Activated CD8-positive, alpha-beta T cell treated with anti-CD3 and anti-CD28 coated beads, Interleukin-2, amount 10 ng/mL, durations not matched to agents 7 days and 5 days (primary cell): ENCODE data around the gene BCL6. TPM values are rescaled to one million over a fixed set of nuclear protein-coding genes. Genes with fewer than 3 reads are reported as not detected.
A peak's percentile ranks its signal among the peaks of the same experiment; 100 is the strongest.

Experiments
- ATAC-seq: fragments of 150-1000 bp; cut with Tn5 transposase; one replicate; pipeline ENCODE4 v1.10.0; 2021; ENCODE audit warnings: moderate library complexity
- CTCF ChIA-PET: fragments of 350-600 bp; sonication (Branson Sonifier 250); formaldehyde crosslinking; loops from one replicate; lab custom pipeline; 2021; ENCODE audit warnings: antibody characterized with exemption; lab: Charles Lee
- POLR2A ChIA-PET: fragments of 350-600 bp; sonication (Branson Sonifier 250); formaldehyde crosslinking; loops from one replicate; lab custom pipeline; 2021; ENCODE audit warnings: antibody characterized with exemption; lab: Charles Lee
- DNase-seq: peaks from one replicate; pipeline ENCODE4 v3.0.0-alpha.2; 2020
- H3K27ac Mint-ChIP-seq: one replicate; pipeline ENCODE4 v1.8.0; 2021; ENCODE audit warnings: mild to moderate bottlenecking, mixed read lengths
- H3K27me3 Mint-ChIP-seq: one replicate; pipeline ENCODE4 v1.8.0; 2021; ENCODE audit warnings: low read depth, mixed read lengths
- H3K36me3 Mint-ChIP-seq: one replicate; pipeline ENCODE4 v1.8.0; 2021; ENCODE audit warnings: low read depth, mixed read lengths
- H3K4me1 Mint-ChIP-seq: one replicate; pipeline ENCODE4 v1.8.0; 2021; ENCODE audit warnings: low read depth, mixed read lengths
- H3K4me3 Mint-ChIP-seq: one replicate; pipeline ENCODE4 v1.8.0; 2021; ENCODE audit warnings: mild to moderate bottlenecking, mixed read lengths
- H3K9me3 Mint-ChIP-seq: one replicate; pipeline ENCODE4 v1.8.0; 2022; ENCODE audit warnings: mixed read lengths; ENCODE audit not compliant: insufficient read depth
- total RNA-seq, 2 experiments: library from RNA; stranded (reverse); gene quantifications; one replicate each; pipeline ENCODE4 v1.2.3, GENCODE V29; 2021

The BCL6 gene
- total RNA-seq, 2 experiments from 2014 or later, result 11.8 to 12.6 TPM

GRCh38 chr3:187775549-187775948 lies 30.3 kb upstream of the BCL6 start:
- ChIA-PET POLR2A (no interaction called here), CTCF (interaction anchor here (0.9 kb wide), 1 partner anchor 24 kb away, joined by 3 read pairs; no protein-coding TSS in a partner anchor)
- H3K4me3 Mint-ChIP-seq, result no peak overlapping the region
- no peaks in the 10 kb centered on the region for H3K27me3 Mint-ChIP-seq
- peaks cover 55% of the 10 kb centered on the region for H3K4me1 Mint-ChIP-seq
- no peaks in the 10 kb centered on the region for H3K9me3 Mint-ChIP-seq
- no peak overlapping the region for H3K27ac Mint-ChIP-seq
- ATAC-seq, result no peak
- H3K36me3 Mint-ChIP-seq, result peaks cover 22% of the 10 kb centered on the region
- DNase-seq, result no peak

- Mint-ChIP-seq H3K4me3 (no peak overlapping the region), H3K27ac (no peak overlapping the region), H3K27me3 (no peaks in the 10 kb centered on the region), H3K9me3 (no peaks in the 10 kb centered on the region), H3K36me3 (peaks cover 19% of the 10 kb centered on the region), H3K4me1 (peaks cover 62% of the 10 kb centered on the region)
- ChIA-PET CTCF (no interaction called here), POLR2A (no interaction called here)
- ATAC-seq (no peak), DNase-seq (no peak)
Measured at GRCh38 chr3:187774185-187774789, 29.0 kb upstream of the BCL6 start.

GRCh38 chr3:187773233-187774184 lies 28.2 kb upstream of the BCL6 start:
- ChIA-PET POLR2A (no interaction called here), CTCF (no interaction called here)
- peaks cover 62% of the 10 kb centered on the region for H3K4me1 Mint-ChIP-seq
- no peaks in the 10 kb centered on the region for H3K27me3 Mint-ChIP-seq
- no peak overlapping the region for H3K4me3 Mint-ChIP-seq
- H3K36me3 Mint-ChIP-seq, result peaks cover 13% of the 10 kb centered on the region
- H3K9me3 Mint-ChIP-seq, result no peaks in the 10 kb centered on the region
- ATAC-seq (no peak), DNase-seq (no peak)
- H3K27ac Mint-ChIP-seq, result no peak overlapping the region

GRCh38 chr3:187770224-187770623 lies 25.0 kb upstream of the BCL6 start:
- ATAC-seq (peak; percentile 47), DNase-seq (no peak)
- Mint-ChIP-seq H3K27ac (peak overlapping the region; percentile 26), H3K27me3 (no peaks in the 10 kb centered on the region), H3K4me3 (no peak overlapping the region), H3K36me3 (peaks cover 10% of the 10 kb centered on the region), H3K4me1 (peaks cover 42% of the 10 kb centered on the region), H3K9me3 (no peaks in the 10 kb centered on the region)
- ChIA-PET POLR2A (no interaction called here), CTCF (interaction anchor here (1.0 to 1.2 kb wide), 2 partner anchors 9 to 27 kb away, joined by 3 read pairs; no protein-coding TSS in a partner anchor)

- Mint-ChIP-seq H3K9me3 (no peaks in the 10 kb centered on the region), H3K36me3 (peaks cover 6% of the 10 kb centered on the region), H3K27ac (peak overlapping the region; percentile 26), H3K4me1 (peaks cover 45% of the 10 kb centered on the region), H3K4me3 (no peak overlapping the region), H3K27me3 (no peaks in the 10 kb centered on the region)
- ATAC-seq, result no peak
- CTCF ChIA-PET, result interaction anchor here (1.0 to 1.2 kb wide), 2 partner anchors 10 to 28 kb away, joined by 3 read pairs; no protein-coding TSS in a partner anchor
- no peak for DNase-seq
- POLR2A ChIA-PET, result no interaction called here
Measured at GRCh38 chr3:187769771-187770170, 24.5 kb upstream of the BCL6 start.

- Mint-ChIP-seq H3K36me3 (peaks cover 6% of the 10 kb centered on the region), H3K9me3 (no peaks in the 10 kb centered on the region), H3K4me1 (peaks cover 36% of the 10 kb centered on the region), H3K4me3 (no peak overlapping the region), H3K27me3 (no peaks in the 10 kb centered on the region), H3K27ac (no peak overlapping the region)
- CTCF ChIA-PET, result interaction anchor here (0.6 to 0.9 kb wide), 2 partner anchors 19 to 355 kb away, joined by 3 read pairs; no protein-coding TSS in a partner anchor
- POLR2A ChIA-PET, result no interaction called here
- ATAC-seq (no peak), DNase-seq (no peak)
Measured at GRCh38 chr3:187767266-187768012, 22.2 kb upstream of the BCL6 start.

- peaks cover 6% of the 10 kb centered on the region for H3K36me3 Mint-ChIP-seq
- no peaks in the 10 kb centered on the region for H3K9me3 Mint-ChIP-seq
- DNase-seq (no peak), ATAC-seq (no peak)
- peaks cover 31% of the 10 kb centered on the region for H3K4me1 Mint-ChIP-seq
- no peak overlapping the region for H3K27ac Mint-ChIP-seq
- POLR2A ChIA-PET, result no interaction called here
- H3K27me3 Mint-ChIP-seq, result no peaks in the 10 kb centered on the region
- CTCF ChIA-PET, result no interaction called here
- H3K4me3 Mint-ChIP-seq, result no peak overlapping the region
Measured at GRCh38 chr3:187765342-187765741, 20.1 kb upstream of the BCL6 start.

- ATAC-seq, result no peak
- Mint-ChIP-seq H3K36me3 (peaks cover 6% of the 10 kb centered on the region), H3K27ac (no peak overlapping the region), H3K4me1 (peaks cover 18% of the 10 kb centered on the region), H3K4me3 (no peak overlapping the region), H3K27me3 (no peaks in the 10 kb centered on the region), H3K9me3 (no peaks in the 10 kb centered on the region)
- ChIA-PET CTCF (no interaction called here), POLR2A (interaction anchor here (0.6 kb wide), 1 partner anchor 545 kb away, joined by 3 read pairs; no protein-coding TSS in a partner anchor)
- no peak for DNase-seq
Measured at GRCh38 chr3:187763850-187764648, 18.8 kb upstream of the BCL6 start.

GRCh38 chr3:187762792-187763191 lies 17.5 kb upstream of the BCL6 start:
- H3K36me3 Mint-ChIP-seq, result peaks cover 5% of the 10 kb centered on the region
- ATAC-seq (no peak), DNase-seq (no peak)
- ChIA-PET CTCF (interaction anchor here (0.7 to 1.4 kb wide), 2 partner anchors 15 to 48 kb away, joined by 3 to 4 read pairs; no protein-coding TSS in a partner anchor), POLR2A (no interaction called here)
- peaks cover 10% of the 10 kb centered on the region for H3K4me1 Mint-ChIP-seq
- H3K4me3 Mint-ChIP-seq, result no peak overlapping the region
- no peaks in the 10 kb centered on the region for H3K27me3 Mint-ChIP-seq
- no peaks in the 10 kb centered on the region for H3K9me3 Mint-ChIP-seq
- H3K27ac Mint-ChIP-seq, result no peak overlapping the region

- POLR2A ChIA-PET, result no interaction called here
- CTCF ChIA-PET, result no interaction called here
- Mint-ChIP-seq H3K36me3 (peaks cover 3% of the 10 kb centered on the region), H3K4me1 (peaks cover 2% of the 10 kb centered on the region), H3K4me3 (no peak overlapping the region), H3K9me3 (no peaks in the 10 kb centered on the region), H3K27ac (no peak overlapping the region), H3K27me3 (no peaks in the 10 kb centered on the region)
- DNase-seq (no peak), ATAC-seq (no peak)
Measured at GRCh38 chr3:187759601-187760000, 14.3 kb upstream of the BCL6 start.
